HG03571 (cell line): ENCODE measurements around the gene PTPRN2.

Experiments used
- ATAC-seq: cut with Tn5 transposase; IDR thresholded peaks from one replicate; pipeline ENCODE4 v1.9.1; 2021; ENCODE audit not compliant: unreplicated experiment

The PTPRN2 gene

GRCh38 chr7:157634401-157635147 lies 953.0 kb downstream of the PTPRN2 start:
- ATAC-seq, result no peak

DNA sequence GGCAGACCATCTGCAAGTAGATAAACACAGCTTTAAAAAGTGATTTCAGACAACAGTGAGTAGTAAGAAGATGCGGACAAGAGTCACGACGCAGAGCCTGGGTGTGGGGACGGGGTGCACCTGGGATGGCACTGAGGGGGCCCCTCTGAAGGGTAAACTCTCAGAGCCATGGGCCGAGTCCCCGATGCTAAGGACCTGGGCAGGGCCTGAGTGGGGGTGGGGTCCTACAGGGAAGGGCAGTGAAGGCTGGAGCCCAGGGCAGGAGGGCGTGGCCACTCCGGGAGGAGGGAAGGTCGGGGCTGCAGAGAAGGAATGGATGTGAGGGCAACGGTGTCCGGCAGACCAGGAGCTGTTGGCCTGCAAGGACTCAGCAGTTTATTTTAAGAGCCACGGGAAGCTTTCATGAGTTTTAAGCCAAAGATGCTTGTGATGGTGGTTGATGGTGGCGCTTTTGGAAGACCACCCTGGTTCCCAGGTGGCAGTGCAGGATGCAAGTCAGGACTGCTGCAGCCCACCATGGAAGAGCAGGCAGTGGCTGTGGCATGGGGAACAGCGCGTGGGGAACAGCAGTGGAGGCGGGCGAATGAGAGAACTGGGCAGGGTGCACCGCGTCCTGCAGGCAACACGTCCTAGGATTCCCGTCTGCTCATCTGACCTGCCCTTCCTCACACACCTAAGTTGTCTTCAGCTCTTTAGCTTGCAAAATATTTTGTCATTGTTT lies 954.0 kb downstream of the PTPRN2 start:
- ATAC-seq, result no peak

DNA sequence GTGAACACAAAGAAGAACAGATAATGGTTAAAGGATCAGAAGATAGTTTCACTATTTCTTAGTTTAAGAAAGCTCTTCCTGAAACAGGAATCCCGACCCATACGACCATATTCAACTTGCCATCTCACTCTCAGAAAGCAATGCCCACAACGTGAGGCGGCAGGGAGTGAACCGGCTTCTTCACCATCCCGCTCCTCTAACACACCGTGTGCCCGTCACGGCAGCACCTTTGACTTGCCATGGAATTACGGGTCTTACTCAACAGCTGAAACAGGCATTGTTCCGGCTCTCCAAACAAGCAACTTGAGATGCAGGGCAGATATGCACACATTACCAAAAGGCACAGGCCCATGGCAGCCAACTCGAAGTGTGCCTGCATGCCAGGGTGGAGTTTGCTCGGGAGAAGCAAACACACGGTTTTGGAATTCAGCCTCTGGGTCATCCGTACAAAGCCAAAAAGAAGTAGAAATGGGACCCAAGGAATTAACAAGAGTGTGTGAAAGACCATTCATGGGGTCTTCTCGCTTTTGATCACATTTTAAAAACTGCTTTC lies 957.2 kb downstream of the PTPRN2 start:
- no peak for ATAC-seq

DNA sequence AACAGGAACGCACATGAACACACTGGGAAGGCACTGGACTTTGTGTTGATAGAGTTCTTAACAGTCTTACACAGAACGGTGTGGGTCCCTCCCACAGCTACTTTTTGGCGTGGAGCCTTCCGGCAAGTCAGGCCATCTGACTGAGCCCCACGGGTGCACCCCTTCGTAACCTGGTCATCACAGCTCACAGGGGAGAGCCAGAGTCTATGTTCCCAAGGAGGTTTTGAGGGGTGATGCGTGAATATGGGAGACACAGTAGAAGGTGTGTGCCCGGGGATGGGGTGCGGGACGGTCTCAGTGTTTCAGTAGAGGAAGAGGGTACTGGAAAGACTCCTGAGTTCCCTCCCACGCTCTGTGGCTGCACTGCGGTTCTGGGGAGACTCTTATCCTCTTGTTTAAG lies 959.2 kb downstream of the PTPRN2 start:
- no peak for ATAC-seq

DNA sequence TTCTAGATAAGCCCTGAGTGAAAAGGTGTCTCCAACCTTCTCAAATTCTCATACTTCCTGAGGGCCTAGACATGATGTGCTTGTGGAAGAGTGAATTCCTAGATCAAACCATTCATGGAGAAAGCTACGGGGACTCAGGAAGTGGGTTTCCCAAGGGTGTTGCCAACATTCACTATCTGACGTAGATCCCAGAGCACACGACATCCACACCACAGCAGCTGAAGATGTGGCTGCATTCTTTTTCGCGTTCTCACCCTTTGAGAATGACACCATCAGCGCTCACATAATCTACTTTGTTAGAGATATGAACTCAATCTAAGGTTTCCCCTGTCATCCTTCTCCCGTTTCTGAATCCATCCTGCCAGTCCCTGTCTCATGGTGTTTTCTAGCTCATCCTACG lies 960.0 kb downstream of the PTPRN2 start:
- ATAC-seq, result no peak

DNA sequence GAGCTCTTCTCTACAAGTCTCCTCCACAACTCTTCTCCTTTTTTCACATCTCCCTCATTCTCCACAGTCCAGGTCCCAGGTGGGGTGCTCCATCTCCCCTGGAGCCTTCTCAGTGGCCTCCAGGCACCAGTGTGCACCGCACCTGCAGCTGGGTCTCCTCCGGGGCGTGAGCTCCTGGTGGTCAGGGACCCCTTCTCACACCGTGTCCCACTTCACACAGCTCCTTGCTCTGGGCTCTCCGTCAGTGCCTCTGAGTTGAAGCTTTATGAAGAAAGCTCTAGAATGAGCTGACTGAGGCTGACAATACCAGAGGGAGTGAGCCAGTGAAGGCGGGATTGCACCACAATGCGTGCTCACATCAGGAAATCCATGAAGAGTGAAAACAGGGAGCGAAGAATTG lies 960.6 kb downstream of the PTPRN2 start:
- ATAC-seq, result no peak

DNA sequence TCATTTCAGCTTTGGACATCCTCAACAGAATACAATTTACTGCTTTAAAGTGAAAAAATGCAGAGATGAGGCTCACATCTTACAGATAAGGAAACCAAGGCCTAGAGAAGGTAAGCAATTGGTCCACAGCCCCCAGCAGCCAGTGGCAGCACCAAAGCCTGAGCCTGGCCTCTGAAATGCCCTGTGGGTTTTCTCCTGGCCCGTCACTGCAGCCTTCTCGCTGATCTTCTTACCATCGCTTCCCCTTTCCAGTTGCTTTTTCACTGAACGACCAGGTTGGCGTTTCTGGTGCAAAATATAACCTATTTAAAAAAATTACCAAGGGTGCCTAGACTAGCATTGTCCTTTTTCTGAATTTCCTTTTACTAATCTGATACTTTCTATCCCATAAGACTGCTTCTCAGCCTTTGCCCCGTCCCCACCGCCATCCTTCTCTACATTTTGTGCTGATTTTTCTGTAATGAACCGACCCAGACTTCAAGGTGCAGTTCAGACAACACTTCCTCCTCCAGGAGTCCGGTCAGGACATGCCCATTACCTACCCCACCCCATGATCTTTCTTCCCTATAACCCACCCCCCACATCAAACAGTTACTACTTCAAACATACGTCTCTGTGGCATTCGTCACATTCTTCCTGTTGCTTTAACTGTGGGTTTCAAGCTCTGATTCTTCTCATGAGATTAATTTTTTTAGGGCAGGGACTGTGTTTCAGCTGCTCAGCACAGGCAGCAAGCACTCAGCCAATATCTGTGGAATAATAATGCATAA lies 961.5 kb downstream of the PTPRN2 start:
- ATAC-seq, result no peak

GRCh38 chr7:157623556-157623955 lies 964.1 kb downstream of the PTPRN2 start:
- no peak for ATAC-seq

- no peak for ATAC-seq
Measured at GRCh38 chr7:157622408-157623205, 965.0 kb downstream of the PTPRN2 start.

- ATAC-seq, result no peak
Measured at GRCh38 chr7:157622000-157622399, 965.6 kb downstream of the PTPRN2 start.

GRCh38 chr7:157621131-157621681 lies 966.4 kb downstream of the PTPRN2 start:
- no peak for ATAC-seq

GRCh38 chr7:157620616-157621015 lies 967.0 kb downstream of the PTPRN2 start:
- ATAC-seq, result no peak

- ATAC-seq, result no peak
Measured at GRCh38 chr7:157619753-157620525, 967.7 kb downstream of the PTPRN2 start.

DNA sequence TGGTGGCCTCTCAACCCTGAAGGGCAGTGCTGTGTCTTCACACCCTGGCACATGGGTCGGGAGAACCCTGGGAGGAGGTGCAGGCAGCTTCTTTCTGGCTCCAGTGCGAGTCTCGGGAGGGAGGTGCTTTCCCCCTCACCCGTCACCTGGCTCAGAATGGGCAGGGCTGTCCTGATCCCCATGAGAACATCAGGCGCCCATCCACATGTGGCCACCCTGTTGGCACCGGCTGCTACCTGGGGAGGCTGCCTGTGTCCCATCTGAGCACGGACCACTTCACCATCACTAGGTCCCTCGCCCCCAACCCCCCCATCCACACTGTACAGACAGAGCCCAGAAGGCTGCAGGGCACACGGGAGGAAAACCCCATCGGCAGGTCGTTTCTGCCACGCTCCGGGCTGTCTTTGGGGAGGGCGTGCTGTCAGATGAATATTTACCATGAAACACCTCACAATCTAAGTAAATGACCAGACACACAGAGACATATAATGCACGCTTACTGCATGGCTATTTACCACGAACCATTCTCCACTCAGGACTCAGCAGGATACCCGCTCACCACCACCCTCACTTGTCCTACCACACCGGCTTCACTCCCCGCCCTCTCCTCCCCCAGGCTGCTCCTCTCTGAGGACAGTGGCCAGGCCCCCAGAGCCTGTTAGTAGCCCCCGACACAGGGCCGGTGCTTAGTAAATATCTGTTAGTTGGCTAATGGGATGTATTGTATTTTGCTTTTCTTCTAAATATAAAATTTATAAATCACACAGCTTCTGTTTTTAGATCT lies 968.6 kb downstream of the PTPRN2 start:
- ATAC-seq, result no peak

DNA sequence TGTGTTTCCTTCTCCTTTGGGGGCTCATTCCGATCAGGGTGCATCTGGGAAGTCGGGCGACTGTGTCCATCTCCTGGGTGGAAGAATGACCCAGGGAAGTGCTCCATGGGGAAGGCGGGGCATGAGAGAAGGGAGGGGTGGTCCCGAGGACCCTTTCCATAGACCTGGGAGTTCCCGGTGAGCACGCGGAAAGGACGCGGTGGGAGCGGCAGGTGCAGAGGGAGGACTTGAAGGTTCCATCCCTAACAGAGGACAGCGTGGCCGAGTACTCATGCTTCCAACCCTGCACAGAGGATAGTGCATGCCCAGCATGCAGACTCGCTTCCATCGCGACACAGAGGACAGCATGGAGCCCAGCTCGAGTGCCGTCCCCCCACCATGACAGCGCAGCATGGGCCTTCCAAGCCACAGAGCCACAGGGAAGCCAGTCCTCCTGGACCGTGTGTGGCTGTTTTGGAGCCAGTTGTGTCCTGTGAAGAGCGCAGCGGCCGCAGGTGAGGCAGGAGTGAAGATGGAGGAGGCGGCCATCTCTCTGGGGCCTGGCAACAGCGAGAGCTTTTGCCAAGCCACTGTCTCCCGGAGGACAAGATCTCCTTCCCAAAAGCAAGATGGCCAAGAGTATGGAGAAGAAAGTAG lies 969.4 kb downstream of the PTPRN2 start:
- ATAC-seq, result no peak

DNA sequence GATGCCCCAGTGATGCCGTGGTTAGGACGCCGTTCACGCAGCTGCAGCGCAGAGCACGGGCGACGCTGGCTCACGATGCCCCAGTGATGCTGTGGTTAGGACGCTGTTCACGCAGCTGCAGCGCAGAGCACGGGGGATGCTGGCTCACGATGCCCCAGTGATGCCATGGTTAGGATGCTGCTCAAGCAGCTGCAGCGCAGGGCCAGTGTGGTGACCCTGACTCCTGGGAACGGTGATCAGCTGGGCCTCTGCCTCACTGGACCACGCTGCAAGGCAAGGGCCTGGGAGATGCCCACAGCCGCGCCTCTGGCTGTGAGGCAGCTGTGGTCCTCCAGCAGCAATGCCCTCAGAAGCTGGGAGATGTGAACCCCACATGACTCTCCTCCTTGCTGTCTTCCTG lies 970.2 kb downstream of the PTPRN2 start:
- no peak for ATAC-seq

DNA sequence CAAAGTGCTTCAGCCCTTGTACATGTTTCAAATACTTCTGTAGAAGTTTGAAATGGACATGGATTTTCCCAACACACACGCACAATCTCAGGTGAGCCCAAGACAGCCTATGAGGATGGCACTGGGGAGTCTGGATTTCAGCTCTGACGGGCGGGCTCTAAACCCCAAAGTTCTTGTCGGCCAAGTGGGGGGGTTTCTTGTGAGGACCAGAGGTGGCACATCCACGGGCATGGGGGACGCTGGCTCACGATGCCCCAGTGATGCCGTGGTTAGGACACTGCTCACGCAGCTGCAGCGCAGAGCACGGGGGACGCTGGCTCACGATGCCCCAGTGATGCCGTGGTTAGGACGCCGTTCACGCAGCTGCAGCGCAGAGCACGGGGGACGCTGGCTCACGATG lies 970.7 kb downstream of the PTPRN2 start:
- ATAC-seq, result no peak

DNA sequence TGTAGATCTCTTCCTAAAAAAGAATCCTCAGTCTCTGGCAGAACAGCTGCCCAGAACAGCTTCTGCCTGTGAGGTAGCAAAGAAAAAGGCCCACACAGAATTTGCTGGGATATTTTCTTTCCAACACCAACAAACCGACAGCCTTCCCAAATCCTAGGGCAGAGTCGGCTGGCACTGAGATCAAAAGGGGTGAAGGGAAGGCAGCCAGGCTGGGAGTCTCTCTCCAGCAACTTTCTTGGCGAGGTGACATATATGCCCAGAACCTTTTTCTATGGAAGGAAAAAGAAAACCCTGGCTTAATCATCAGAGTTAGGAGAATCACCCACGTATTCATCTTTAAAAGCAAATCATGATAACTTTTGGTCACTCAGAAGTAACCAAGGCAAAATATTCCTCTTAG lies 971.2 kb downstream of the PTPRN2 start:
- no peak for ATAC-seq
